GM12892 (cell line): ENCODE results near the gene CDCA4.

Source experiments
- POLR2A ChIP-seq: IDR thresholded peaks from 2 replicates; pipeline ENCODE4 v1.6.1; 2011; ENCODE audit warnings: low read depth, low read length, control low read depth
- POLR2AphosphoS5 ChIP-seq: IDR thresholded peaks from 2 replicates; pipeline ENCODE4 v1.6.1; 2011; ENCODE audit warnings: low read depth, low read length, control low read depth
- TAF1 ChIP-seq: IDR thresholded peaks from 2 replicates; pipeline ENCODE4 v1.6.1; 2011; ENCODE audit warnings: low read depth, mild to moderate bottlenecking, control low read depth, low read length, borderline replicate concordance

DNA sequence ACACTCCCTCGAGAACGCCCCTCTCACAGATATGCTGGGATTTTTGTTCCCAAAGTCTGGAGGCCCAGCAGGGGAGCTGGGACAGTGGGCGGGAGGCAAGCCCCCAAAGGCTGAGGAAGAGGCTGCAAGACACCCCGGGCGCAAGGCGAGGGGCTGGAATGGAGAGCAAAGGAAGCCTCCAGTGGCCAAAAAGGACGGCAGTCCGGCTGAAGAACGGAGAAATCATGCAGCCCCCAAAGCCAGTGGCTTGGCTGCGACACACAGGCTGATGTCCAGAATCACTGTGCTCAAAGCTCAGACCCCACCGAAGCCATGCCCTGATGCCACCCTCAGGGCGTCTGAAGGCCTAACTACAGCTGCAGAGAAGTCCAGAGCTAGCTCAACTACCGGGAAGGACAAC, 24.4 kb downstream of the CDCA4 start:
- TF ChIP-seq POLR2A: no peak
- no peak for TF ChIP-seq POLR2AphosphoS5
- no peak for TF ChIP-seq TAF1
